ENCODE measurements around the gene PSAP.
A peak's percentile ranks its signal among the peaks of the same experiment; 100 is the strongest.
"Not testable (repeated sequence)": the region's sequence is repeated elsewhere in the genome, so short reads cannot be mapped to it uniquely, and the experiment has no call there.

The PSAP gene

DNA sequence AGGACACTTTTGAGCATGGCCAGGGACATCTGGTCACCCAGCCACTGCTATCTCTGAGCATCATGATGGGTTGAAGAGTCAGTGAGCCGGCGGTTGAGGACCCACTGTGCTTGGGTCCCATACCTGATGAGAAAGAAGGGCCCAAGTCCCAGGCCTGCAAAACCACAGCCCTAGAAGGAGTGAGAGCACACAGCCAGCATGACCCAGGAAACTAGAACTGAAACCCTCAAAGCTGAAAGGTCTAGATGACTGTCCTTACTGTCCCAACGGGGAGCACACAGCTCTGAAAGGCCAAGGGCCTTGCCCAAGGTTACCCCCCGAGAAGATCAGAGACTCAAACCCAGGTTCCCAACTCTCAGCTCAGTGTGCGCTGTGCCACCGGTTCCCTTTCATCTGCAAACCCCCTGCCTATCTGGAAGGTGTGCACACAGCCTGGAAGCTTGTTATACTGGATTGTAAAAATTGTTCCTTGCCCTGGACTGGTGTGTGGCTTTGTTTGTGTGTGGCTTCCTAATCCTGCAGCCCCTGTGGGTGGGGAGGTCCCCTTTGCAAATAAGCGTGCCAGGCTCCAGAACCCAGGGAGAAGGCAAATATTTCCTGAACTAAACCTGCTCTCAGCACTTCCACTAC lies 22.6 kb upstream of the PSAP start:
- DNase-seq, result no peak

DNA sequence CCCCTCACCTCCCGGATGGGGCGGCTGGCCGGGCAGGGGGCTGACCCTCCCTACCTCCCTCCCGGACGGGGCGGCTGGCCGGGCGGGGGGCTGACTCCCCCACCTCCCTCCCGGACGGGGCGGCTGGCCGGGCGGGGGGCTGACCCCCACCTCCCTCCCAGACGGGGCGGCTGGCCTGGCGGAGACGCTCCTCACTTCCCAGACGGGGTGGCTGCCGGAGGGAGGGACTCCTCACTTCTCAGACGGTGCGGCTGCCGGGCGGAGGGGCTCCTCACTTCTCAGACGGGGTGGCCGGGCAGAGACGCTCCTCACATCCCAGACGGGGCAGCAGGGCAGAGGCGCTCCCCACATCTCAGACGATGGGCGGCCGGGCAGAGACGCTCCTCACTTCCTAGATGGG lies 18.6 kb upstream of the PSAP start:
- not testable (repeated sequence) for DNase-seq

DNA sequence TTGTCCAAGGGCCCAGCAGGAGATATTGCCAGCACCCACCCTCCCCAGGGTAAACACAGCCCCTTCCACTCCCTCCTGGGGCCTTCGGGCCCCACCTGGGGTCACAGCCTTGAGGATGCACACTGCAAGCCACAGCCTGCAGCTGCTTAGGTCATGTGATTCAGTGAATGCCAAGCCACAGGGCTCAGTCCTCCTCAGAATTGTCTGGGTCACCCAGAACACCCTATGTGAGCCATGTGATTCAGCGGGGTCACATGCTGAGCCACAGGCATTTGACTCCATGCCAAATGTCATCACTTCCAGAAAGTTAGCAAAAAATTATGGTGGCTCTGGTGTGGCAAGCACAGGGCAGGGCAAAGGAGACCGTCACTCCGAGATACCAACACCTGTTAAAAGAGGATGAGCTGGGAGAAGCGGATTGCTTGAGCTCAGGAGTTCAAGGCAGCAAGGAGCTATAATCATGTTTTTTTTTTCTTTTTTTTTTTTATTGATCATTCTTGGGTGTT lies 17.2 kb upstream of the PSAP start:
- no peak for DNase-seq

DNA sequence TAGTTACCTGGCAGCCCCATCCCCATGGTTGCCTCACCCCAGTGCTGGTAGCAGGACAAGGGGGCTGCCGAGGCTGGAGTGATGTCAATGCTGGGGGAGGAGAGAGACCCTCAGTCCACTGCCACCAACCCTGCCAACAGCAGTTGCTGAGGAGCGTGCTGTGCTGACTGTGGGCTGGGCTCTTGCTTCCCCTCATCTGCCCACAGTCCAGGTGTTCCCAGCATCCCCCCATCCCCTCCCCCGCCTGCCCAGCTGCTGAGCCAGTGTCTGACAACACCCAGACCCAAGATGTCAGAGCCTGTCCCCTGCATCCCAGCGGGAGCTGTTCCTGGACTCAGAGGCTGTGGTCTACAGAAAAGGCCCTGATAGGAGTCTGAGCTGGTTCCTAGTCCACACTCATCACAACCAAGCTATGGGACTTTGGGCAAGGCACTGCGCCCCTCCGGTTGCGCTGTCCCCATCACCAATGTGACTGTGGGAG lies 14.6 kb upstream of the PSAP start:
- DNase-seq, result no peak

DNA sequence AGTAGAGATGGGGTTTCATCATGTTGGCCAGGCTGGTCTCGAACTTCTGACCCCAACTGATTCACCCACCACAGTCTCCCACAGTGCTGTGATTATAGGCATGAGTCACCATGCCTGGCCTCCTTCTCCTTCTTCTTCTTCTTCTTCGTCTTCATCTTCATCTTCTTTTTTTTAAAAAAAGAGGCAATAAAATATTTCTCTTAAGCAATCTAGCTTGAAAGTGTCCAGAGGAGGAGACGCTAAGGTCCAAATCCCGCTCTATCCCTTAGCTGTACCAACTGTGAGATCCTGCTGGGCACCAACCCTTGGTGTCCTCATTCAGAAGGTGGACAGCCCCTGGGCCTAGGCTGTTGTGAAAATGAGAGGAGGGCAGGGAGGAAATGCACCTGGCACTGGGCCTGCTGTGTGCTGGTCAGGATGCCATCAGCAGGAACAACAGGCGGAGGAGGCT lies 13.9 kb upstream of the PSAP start:
- DNase-seq, result no peak

DNA sequence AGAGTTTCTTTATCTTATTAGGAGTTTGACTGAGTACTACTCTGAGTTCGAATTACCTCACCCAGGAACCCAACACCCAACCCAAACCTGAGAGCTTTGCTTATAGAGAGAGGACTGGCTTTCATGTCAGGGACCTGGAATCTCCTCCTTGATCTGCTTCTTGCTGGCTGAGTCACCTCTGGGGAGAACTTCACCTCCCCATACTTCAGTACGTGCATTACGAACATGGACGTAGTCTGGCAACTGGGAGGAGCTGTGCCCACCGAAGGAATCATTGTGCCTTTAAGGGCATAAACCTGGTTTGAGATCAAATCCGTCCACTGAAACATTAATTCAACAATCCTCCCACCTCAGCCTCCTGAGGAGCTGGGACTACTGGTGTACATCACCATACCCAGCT lies 12.2 kb upstream of the PSAP start:
- no peak for DNase-seq

DNA sequence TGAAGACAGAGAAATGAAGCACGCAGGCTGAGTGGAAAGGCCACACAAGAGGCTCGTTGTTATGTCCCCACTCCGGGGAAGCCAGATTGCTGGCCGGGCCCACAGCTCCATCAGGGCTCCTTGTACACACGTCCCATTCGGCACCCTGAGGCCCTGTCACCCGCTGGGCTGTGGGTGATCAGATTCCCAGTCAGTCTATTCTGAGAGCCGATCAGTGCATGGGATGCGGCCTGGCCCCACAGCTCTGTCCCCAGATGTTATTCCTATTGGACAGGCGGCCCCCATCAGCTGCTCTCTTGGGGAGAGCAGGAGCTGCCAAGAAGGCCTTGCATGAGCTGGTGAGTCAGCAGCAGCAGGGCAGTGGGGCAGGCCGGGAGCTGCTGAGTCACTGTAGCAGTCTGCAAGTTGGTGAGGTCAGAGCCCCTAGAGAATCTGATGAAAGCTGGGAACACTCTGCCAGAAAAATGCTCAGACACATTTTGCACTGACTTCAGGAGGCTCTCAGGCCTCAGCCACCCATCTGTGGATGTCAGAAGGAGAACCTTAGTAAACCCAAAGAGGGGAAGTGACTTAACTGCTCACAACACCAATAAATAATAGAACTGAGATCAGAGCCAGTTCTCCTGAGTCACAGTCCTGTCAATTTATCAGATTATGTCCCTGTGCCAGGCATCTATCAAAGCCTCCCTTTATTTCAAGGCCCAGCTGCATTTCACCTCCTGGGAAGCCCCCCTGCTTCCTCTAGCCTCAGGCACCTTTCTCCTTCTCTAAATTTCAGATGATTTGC lies 9.4 kb upstream of the PSAP start:
- DNase-seq, result no peak

DNA sequence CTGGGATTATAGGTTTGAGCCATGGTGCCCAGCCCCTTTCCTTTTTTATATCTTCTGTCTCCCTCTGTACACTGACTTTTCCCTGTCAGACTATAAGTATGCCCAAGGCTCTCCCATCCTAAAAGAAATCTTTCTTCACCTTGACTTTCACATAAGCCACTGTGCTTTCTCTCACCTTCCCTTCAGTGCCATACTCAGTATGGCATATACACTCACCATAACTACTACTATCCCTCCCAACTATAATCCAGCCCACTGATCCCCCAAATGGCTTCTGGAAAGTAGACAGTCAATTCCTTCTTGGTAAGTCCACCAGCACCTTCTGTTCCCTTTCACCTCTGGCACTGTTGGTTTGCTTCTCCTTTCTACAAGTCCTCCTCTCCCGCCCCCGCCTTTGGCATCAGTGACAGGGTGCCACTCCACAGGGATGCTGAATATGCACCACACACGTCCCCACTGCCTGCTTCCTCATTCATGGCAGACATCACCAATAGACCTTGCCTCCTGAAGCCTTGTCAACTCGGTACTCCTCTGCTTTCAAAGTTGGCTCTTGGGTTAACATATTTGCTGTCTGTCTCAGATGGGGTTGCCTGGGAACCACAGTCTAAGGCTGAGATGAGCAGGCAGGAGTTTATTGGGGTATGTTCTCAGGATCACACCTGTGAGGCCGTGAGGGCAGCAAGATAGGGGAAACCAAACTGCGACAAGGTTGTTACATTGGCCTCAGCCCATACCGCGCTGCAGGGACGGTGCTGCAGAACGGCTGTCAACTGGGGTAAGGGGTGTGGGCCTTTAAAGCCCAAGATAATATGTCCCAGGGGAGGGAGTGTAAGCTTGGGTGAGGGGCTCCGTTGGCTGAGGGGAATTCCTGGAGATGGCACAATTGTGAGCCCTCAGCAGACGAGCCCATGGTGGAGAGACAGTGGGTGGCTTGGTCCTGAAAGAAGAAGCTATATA lies 7.2 kb upstream of the PSAP start:
- DNase-seq, result no peak

DNA sequence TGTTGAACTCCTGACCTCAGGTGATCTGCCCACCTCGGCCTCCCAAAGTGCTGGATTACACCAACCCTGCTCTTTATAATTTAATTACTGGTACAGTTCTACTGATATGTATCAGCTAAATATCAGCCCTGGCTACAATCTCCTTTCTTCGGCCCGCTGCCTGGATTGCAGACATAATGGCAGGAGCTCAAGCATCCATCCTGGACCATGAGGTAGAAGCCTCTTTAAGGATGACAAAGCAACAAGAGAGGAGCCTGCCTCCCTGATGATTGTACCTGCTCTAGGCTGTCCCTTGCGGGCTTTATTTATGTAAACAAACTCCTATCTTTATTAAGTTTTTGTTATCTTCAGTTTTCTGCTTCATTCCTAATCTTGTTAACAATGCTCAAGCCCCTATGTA lies 5.6 kb upstream of the PSAP start:
- no peak for DNase-seq

DNA sequence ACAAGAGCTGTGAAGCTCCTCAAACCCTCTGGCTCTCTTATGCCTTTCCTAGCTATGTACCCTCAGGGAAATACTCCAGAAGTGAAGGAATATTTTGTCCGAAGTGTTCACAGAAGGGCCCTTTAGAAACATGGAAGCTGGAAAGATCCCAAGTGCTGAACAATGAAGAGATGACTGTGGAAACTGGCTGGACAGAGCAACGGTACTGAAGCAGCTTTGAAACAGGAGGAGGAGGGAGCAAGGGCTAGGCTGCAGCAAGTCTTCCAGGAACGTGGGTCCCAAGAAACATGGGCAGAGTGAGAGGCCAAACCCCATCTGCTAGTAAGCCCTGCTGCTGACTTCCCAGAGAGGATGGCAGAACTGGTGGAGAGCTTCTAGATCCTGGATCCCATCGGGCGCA lies 3.0 kb upstream of the PSAP start:
- DNase-seq, result no peak

DNA sequence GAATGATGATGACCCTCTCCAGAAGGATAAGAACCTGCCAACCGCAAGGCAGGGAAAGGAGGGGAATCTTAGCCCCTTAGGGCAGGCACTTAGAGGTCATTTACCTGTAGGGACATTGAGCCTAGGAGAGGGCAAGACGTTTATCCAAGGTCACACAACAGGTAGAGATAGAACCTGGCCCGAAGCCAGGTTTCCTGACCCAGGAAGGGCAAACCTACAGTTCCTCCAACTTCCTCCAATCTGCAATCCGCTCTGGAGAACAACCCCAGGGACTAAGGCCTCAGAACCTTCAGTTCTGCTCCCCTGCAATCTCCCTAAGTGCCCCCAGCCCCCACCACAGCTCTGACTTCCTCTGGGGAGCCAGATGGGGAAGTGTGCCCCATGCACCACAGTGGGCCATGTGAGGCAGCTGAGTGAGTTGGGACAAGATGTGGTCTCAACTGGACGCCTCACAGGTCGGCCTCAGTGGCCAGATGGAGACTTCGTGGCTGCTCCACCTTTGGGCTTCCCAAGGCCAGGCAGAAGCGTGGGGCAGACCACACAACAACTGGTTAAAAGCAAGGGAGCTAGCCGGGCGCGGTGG lies 1.4 kb upstream of the PSAP start:
- DNase-seq, result no peak

DNA sequence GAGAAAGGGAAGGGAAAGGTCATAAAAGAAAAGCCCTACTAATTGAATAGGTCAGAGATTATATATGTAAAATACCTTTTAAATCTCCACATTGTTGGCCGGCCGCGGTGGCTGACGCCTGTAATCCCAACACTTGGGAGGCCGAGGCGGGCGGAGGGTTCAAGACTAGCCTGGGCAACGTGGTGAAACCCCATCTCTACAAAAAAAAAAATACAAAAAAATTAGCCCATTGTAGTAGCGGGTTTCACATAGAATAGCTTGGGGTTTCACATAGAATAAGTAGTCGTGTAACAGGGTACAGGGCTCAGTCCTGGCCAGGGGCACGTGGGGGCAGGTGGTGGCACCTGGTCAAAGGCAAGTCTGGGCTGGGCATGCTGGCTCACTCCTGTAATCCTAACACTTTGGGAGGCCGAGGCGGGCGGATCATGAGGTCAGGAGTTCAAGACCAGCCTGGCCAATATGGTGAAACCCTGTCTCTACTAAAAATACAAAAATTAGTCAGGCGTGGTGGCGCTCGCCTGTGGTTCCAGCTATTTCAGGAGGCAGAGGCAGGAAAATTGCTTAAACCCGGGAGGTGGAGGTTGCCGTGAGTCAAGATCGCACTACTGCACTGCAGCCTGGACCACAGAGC lies 529 bp upstream of the PSAP start:
- not testable (repeated sequence) for DNase-seq

DNA sequence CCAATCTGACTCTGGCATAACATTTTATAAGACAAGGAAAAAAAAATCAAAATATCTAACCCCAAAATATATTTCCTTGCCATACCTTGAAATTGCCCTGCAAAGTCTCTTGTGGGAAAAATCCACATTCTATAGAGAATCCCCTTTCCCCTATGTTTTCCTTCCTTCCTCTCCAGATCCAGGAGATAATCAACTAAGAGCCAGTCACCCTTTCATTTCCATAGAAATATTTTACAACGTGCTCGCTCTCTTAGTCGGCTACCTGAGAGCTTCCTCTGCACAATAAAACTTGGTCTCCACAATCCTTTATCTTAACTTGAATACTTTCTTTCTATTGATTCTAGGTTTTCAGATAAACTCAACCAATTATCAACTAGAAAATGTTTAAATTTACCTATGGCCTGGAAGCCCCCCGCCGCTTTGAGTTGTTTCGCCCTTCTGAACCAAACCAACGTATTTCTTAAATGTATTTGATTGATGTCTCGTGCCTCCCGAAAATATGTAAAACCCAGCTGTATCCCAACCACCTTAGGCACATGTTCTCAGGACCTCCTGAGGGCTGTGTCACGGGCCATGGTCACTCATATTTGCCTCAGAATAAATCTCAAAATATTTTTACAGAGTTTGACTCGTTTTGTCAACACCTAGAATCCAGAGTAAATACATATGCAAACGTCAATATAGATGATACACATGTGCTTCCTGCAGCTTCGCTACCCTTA lies 869 bp downstream of the PSAP start:
- peak; percentile 9 for DNase-seq

DNA sequence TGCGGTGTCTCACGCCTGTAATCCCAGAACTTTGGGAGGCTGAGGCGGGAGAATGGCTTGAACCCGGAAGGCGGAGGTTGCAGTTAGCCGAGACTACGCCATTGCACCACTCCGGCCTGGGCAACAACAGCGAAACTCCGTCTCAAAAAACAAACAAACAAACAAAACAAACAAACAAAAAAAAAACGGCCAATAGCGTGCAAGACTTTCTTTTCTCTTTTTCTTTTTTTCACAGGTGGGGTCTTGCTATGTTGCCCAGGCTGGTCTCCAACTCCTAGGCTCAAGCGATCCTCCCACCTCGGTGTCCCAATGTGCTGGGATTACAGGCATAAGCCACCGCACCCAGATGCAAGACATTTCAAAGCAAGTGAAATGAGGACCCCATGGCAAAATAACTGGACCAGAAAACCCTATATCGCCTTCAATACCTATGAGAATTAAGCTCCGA lies 1.6 kb downstream of the PSAP start:
- no peak for DNase-seq

DNA sequence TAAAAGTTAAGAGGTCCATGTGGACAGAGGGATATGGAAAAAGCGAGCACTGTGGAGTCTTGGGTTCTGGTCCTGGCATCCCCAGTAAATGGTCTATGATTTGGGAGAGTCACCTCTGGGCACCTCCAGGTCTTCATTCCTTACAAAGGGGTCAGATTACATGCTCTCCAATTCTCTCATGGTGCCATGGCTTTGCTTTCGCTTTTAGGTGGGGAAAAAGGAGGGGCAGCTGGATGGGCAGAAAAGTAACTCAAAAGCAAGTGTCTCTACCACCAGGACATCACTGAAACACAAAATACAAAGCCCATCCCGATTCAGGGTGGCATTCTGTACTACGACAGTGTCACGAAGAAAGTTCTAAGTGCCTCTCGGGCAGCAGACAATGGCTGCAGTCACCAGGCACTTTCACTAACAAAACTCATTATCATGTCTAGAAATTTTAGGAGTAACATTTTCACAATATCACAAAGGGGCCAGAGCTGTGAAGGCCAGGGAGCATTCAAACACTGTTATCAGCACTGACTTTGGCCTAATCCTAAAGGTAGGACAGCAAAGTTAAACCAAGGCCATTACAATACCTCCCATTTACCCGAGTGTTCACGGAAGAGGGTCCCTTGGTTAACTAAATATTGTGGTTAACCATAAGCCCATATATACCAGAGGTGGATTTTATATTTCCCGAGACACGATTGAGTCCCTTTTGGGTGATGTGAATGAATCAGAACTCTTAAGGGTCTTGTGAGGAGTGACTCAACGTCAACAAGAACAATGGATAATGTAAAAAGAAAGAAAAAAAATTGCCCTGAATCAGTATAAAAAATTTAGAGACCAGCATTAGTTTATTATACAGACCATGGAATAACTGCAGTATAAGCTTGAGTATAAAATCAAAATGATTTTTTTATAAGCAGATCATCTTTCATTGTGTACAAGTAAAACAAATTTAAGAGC lies 2.5 kb downstream of the PSAP start:
- no peak for DNase-seq

DNA sequence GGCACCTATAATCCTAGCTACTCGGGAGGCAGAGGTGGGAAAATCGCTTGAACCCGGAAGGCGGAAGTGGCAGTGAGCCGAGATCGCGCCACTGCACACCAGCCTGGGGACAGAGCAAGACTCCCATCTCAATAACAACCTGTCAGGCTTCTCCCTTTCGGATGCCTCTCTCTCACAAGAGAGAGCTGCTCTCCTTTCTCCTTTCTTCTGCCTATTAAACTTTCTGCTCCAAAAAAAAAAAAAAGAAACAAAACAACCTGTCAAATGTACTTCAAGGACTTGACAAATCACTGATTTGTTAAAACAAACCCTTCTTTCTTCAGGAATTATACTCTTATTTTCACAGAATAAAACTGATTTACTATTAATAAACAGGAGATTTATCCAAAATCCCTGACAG lies 3.6 kb downstream of the PSAP start:
- no peak for DNase-seq

DNA sequence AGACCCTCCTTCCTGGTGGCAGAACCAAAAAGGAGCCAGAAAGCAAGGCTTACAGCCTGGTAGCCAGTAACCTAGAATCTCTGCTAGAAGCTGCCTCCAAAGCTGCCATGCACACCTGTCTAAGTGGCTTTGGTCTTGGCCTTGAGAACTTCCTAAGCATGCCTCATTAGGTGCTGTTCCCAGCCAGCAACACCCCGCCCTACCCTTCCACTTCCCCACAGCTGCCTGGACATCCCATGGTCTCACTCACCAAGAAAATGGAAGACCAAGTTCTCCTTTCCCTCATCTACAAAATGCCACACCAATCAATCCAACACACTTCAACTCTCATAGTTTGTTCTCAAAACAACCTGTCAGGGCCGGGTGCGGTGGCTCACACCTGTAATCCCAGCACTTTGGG lies 4.2 kb downstream of the PSAP start:
- DNase-seq, result no peak

DNA sequence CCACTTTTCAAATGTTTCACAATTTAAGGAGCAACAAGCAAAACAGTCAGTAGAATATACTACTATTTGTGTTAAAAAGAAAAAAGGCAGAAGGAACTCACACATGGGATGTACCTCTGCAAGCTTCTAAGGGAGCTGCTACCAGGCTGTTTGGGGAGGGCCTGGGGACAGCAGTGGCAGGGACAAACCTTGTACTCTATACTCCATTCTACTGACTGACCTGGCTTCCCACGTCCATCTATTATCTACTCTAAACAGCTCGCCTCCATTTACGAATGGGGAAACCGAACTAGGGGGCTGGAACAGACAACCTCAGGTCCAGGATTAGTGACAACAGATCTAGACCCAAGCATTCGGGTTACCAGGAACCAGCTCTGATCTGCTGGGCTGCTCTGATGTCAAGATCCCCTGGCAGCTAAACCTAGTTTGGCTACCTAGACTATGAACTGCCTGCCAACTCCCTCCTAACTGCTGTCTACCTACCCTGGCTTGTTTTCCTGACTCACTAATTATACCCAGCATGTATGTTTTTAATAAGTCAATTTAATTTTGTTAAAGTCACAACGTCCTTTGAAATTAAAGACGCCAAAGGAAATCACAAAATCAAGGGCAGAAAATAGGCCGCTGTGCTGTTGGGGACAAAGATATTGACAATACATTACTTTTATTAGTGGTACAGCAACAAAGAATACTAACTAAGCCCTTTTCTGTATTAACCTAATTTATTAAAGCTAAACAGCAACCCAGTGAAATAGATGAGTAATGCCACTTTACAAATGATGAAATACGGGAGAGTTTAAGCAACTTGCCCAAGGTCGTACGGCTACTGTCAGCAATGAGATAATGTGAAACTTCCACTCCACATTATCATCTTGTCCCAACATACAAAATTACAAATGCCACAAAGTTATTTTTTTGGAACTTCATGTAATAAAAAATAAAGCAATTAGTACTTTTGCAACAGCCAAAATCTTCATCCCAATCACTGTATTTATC lies 5.3 kb downstream of the PSAP start:
- DNase-seq, result no peak

DNA sequence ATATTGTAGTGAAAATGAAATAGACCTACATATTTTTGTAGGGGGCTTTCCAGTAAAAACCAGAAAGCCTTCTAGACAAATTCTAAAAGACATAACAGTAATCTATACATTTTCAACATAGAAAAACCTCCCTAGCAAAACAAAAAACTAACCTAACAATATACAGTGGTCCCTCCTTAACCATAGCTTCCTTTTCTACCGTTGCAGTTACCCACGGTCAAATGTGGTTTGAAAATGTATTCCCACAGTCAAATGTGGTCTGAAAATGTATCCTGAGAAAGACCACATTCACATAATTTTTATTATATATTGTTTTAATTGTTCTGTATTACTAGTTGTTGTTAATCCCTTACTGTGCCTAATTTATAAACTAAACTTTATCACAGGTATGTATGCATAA lies 6.4 kb downstream of the PSAP start:
- DNase-seq, result no peak
